ENCODE measurements around the gene ANKK1.

DNA sequence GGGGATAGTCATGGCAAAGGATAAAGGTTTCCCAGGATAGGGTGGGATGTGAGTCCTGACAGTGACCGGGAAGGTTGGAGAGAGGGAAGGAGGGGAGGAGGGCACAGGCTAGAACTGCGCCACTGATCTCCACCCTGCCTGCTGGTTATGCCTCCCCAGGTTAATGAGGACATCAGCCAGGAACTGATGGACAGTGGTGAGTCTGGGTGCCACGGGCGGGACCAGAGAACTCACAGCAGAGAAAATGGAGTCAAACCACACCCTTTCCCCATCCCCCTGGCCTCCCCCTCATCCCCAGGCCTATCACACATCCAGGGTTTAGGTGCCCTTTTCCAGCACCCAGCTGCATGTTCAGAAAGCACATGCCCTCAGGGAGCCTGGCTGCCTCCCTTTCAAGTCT lies 10.2 kb downstream of the ANKK1 start:
- TF ChIP-seq, protein P1, sequence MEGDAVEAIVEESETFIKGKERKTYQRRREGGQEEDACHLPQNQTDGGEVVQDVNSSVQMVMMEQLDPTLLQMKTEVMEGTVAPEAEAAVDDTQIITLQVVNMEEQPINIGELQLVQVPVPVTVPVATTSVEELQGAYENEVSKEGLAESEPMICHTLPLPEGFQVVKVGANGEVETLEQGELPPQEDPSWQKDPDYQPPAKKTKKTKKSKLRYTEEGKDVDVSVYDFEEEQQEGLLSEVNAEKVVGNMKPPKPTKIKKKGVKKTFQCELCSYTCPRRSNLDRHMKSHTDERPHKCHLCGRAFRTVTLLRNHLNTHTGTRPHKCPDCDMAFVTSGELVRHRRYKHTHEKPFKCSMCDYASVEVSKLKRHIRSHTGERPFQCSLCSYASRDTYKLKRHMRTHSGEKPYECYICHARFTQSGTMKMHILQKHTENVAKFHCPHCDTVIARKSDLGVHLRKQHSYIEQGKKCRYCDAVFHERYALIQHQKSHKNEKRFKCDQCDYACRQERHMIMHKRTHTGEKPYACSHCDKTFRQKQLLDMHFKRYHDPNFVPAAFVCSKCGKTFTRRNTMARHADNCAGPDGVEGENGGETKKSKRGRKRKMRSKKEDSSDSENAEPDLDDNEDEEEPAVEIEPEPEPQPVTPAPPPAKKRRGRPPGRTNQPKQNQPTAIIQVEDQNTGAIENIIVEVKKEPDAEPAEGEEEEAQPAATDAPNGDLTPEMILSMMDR (IDR thresholded peaks at IDR 0.05; ENCODE audit: poor library complexity), result no peak
- no peak for TF ChIP-seq EZH2 (IDR thresholded peaks at IDR 0.05; ENCODE audit: borderline replicate concordance)

Measured in hepatocyte (in vitro differentiated cells).